ENCODE results near the gene ESPL1.

GRCh38 chr12:53295070-53295890, 27.2 kb downstream of the ESPL1 start, which contains the start of gene PFDN5:
- TF ChIP-seq, protein P1, sequence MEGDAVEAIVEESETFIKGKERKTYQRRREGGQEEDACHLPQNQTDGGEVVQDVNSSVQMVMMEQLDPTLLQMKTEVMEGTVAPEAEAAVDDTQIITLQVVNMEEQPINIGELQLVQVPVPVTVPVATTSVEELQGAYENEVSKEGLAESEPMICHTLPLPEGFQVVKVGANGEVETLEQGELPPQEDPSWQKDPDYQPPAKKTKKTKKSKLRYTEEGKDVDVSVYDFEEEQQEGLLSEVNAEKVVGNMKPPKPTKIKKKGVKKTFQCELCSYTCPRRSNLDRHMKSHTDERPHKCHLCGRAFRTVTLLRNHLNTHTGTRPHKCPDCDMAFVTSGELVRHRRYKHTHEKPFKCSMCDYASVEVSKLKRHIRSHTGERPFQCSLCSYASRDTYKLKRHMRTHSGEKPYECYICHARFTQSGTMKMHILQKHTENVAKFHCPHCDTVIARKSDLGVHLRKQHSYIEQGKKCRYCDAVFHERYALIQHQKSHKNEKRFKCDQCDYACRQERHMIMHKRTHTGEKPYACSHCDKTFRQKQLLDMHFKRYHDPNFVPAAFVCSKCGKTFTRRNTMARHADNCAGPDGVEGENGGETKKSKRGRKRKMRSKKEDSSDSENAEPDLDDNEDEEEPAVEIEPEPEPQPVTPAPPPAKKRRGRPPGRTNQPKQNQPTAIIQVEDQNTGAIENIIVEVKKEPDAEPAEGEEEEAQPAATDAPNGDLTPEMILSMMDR (conservative IDR thresholded peaks at IDR 0.05; ENCODE audit: low read depth, low read length) = no peak
- TF ChIP-seq EZH2 (IDR thresholded peaks at IDR 0.05; ENCODE audit: low read length, unreplicated experiment) (no peak), EZH2phosphoT487 (IDR thresholded peaks at IDR 0.05; ENCODE audit: borderline replicate concordance, low read length) (no peak)

Measured in PC-3 (cell line).